HEK293 (cell line): ENCODE data around the gene TMOD2.
A peak's percentile ranks its signal among the peaks of the same experiment; 100 is the strongest.

Experiments used
- INSM2 ChIP-seq: fragments of 450-650 bp; formaldehyde crosslinking; IDR thresholded peaks from 2 replicates; pipeline ENCODE4 v1.5.1; 2016; ENCODE audit warnings: missing biosample characterization, missing genetic modification characterization
- KLF16 ChIP-seq: fragments of 450-650 bp; formaldehyde crosslinking; IDR thresholded peaks from 2 replicates; pipeline ENCODE4 v1.5.1; 2017; ENCODE audit warnings: missing biosample characterization, missing genetic modification characterization
- KLF9 ChIP-seq: fragments of 450-650 bp; formaldehyde crosslinking; IDR thresholded peaks from 2 replicates; pipeline ENCODE4 v1.5.1; 2016; ENCODE audit warnings: missing biosample characterization, missing genetic modification characterization, low read depth
- PBX3 ChIP-seq: sonication (generic); formaldehyde crosslinking; IDR thresholded peaks from 2 replicates; pipeline ENCODE4 v1.8.1; 2022; ENCODE audit warnings: mild to moderate bottlenecking, moderate library complexity, missing genetic modification reagents
- SCRT2 ChIP-seq: fragments of 450-650 bp; formaldehyde crosslinking; IDR thresholded peaks from 2 replicates; pipeline ENCODE4 v1.5.1; 2016; ENCODE audit warnings: missing biosample characterization, missing genetic modification characterization
- ZBTB17 ChIP-seq: fragments of 450-650 bp; formaldehyde crosslinking; IDR thresholded peaks from 2 replicates; pipeline ENCODE4 v1.5.1; 2016; ENCODE audit warnings: missing biosample characterization, missing genetic modification characterization
- ZBTB48 ChIP-seq: fragments of 450-650 bp; formaldehyde crosslinking; IDR thresholded peaks from 2 replicates; pipeline ENCODE4 v1.5.1; 2016; ENCODE audit warnings: missing biosample characterization, missing genetic modification characterization
- ZBTB6 ChIP-seq: fragments of 450-650 bp; formaldehyde crosslinking; IDR thresholded peaks from 2 replicates; pipeline ENCODE4 v1.5.1; 2017; ENCODE audit warnings: missing biosample characterization, missing genetic modification characterization
- ZBTB8A ChIP-seq: fragments of 450-650 bp; formaldehyde crosslinking; IDR thresholded peaks from 2 replicates; pipeline ENCODE4 v1.5.1; 2016; ENCODE audit warnings: missing biosample characterization, missing genetic modification characterization
- ZNF19 ChIP-seq: fragments of 450-650 bp; formaldehyde crosslinking; IDR thresholded peaks from 2 replicates; pipeline ENCODE4; 2016; ENCODE audit warnings: missing biosample characterization, missing genetic modification characterization, low read depth
- ZNF302 ChIP-seq: fragments of 450-650 bp; formaldehyde crosslinking; IDR thresholded peaks from 2 replicates; pipeline ENCODE4 v1.5.1; 2016; ENCODE audit warnings: missing biosample characterization, missing genetic modification characterization, low read depth
- ZNF335 ChIP-seq: fragments of 450-650 bp; formaldehyde crosslinking; conservative IDR thresholded peaks from 2 replicates; pipeline ENCODE4 v1.5.1; 2016; ENCODE audit warnings: missing biosample characterization, missing genetic modification characterization
- ZNF37A ChIP-seq: fragments of 450-650 bp; IDR thresholded peaks from 2 replicates; pipeline ENCODE4 v1.5.1; 2018; ENCODE audit warnings: missing biosample characterization, missing genetic modification characterization
- ZNF600 ChIP-seq: fragments of 450-650 bp; formaldehyde crosslinking; IDR thresholded peaks from 2 replicates; pipeline ENCODE4 v1.5.1; 2016; ENCODE audit warnings: missing biosample characterization, missing genetic modification characterization
- ZNF791 ChIP-seq: fragments of 450-650 bp; formaldehyde crosslinking; IDR thresholded peaks from 2 replicates; pipeline ENCODE4 v1.5.1; 2016; ENCODE audit warnings: missing biosample characterization, missing genetic modification characterization
- ZSCAN5A ChIP-seq: fragments of 450-650 bp; formaldehyde crosslinking; IDR thresholded peaks from 2 replicates; pipeline ENCODE4 v1.5.1; 2016; ENCODE audit warnings: missing biosample characterization, missing genetic modification characterization
- TF ChIP-seq, protein P1 (sequence below): fragments of 450-650 bp; formaldehyde crosslinking; IDR thresholded peaks from 2 replicates; pipeline ENCODE4; 2016; ENCODE audit warnings: missing biosample characterization, missing genetic modification characterization
- TF ChIP-seq, protein P2 (sequence below): fragments of 450-650 bp; formaldehyde crosslinking; optimal IDR thresholded peaks from 2 replicates; pipeline ENCODE3; 2016; ENCODE audit warnings: missing biosample characterization, mild to moderate bottlenecking, missing genetic modification characterization
- TF ChIP-seq, protein P3 (sequence below): fragments of 450-650 bp; formaldehyde crosslinking; IDR thresholded peaks from 2 replicates; pipeline ENCODE4 v1.5.1; 2016; ENCODE audit warnings: missing biosample characterization, missing genetic modification characterization
- TF ChIP-seq, protein P4 (sequence below): fragments of 450-650 bp; formaldehyde crosslinking; IDR thresholded peaks from 2 replicates; pipeline ENCODE4 v1.5.1; 2016; ENCODE audit warnings: missing biosample characterization, missing genetic modification characterization, borderline replicate concordance

Gene TMOD2

GRCh38 chr15:51736751-51737521 lies 14.5 kb upstream of the TMOD2 start (continued):
- TF ChIP-seq, protein P1, sequence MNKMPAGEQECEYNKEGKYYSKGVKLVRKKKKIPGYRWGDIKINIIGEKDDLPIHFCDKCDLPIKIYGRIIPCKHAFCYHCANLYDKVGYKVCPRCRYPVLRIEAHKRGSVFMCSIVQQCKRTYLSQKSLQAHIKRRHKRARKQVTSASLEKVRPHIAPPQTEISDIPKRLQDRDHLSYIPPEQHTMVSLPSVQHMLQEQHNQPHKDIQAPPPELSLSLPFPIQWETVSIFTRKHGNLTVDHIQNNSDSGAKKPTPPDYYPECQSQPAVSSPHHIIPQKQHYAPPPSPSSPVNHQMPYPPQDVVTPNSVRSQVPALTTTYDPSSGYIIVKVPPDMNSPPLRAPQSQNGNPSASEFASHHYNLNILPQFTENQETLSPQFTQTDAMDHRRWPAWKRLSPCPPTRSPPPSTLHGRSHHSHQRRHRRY (tag by site-specific recombination) = no peak
- TF ChIP-seq ZBTB17 (peak; percentile 92), KLF16 (tag by site-specific recombination) (no peak), ZSCAN5A (tag by site-specific recombination) (no peak), INSM2 (tag by site-specific recombination) (no peak), KLF9 (tag by site-specific recombination) (0 out of 2 replicates have a peak, but pooled peaks have one; percentile 29), ZBTB8A (0 out of 2 replicates have a peak, but pooled peaks have one; percentile 6), SCRT2 (tag by site-specific recombination) (peak; percentile 91), ZNF600 (tag by site-specific recombination) (0 out of 2 replicates have a peak, but pooled peaks have one; percentile 42), ZBTB48 (tag by site-specific recombination) (0 out of 2 replicates have a peak, but pooled peaks have one; percentile 22), ZBTB6 (tag by site-specific recombination) (no peak), ZNF37A (tag by site-specific recombination) (no peak), PBX3 (CRISPR knock-in tag) (no peak; the same call in 1 of the 2 replicates), ZNF791 (no peak), ZNF302 (tag by site-specific recombination) (no peak), ZNF19 (no peak), ZNF335 (tag by site-specific recombination) (peak; percentile 60)
- TF ChIP-seq, protein P2, sequence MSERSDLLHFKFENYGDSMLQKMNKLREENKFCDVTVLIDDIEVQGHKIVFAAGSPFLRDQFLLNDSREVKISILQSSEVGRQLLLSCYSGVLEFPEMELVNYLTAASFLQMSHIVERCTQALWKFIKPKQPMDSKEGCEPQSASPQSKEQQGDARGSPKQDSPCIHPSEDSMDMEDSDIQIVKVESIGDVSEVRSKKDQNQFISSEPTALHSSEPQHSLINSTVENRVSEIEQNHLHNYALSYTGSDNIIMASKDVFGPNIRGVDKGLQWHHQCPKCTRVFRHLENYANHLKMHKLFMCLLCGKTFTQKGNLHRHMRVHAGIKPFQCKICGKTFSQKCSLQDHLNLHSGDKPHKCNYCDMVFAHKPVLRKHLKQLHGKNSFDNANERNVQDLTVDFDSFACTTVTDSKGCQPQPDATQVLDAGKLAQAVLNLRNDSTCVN (tag by site-specific recombination) = no peak
- TF ChIP-seq, protein P3, sequence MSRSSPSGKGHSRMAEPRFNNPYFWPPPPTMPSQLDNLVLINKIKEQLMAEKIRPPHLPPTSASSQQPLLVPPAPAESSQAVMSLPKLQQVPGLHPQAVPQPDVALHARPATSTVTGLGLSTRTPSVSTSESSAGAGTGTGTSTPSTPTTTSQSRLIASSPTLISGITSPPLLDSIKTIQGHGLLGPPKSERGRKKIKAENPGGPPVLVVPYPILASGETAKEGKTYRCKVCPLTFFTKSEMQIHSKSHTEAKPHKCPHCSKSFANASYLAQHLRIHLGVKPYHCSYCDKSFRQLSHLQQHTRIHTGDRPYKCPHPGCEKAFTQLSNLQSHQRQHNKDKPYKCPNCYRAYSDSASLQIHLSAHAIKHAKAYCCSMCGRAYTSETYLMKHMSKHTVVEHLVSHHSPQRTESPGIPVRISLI = no peak
- TF ChIP-seq, protein P4, sequence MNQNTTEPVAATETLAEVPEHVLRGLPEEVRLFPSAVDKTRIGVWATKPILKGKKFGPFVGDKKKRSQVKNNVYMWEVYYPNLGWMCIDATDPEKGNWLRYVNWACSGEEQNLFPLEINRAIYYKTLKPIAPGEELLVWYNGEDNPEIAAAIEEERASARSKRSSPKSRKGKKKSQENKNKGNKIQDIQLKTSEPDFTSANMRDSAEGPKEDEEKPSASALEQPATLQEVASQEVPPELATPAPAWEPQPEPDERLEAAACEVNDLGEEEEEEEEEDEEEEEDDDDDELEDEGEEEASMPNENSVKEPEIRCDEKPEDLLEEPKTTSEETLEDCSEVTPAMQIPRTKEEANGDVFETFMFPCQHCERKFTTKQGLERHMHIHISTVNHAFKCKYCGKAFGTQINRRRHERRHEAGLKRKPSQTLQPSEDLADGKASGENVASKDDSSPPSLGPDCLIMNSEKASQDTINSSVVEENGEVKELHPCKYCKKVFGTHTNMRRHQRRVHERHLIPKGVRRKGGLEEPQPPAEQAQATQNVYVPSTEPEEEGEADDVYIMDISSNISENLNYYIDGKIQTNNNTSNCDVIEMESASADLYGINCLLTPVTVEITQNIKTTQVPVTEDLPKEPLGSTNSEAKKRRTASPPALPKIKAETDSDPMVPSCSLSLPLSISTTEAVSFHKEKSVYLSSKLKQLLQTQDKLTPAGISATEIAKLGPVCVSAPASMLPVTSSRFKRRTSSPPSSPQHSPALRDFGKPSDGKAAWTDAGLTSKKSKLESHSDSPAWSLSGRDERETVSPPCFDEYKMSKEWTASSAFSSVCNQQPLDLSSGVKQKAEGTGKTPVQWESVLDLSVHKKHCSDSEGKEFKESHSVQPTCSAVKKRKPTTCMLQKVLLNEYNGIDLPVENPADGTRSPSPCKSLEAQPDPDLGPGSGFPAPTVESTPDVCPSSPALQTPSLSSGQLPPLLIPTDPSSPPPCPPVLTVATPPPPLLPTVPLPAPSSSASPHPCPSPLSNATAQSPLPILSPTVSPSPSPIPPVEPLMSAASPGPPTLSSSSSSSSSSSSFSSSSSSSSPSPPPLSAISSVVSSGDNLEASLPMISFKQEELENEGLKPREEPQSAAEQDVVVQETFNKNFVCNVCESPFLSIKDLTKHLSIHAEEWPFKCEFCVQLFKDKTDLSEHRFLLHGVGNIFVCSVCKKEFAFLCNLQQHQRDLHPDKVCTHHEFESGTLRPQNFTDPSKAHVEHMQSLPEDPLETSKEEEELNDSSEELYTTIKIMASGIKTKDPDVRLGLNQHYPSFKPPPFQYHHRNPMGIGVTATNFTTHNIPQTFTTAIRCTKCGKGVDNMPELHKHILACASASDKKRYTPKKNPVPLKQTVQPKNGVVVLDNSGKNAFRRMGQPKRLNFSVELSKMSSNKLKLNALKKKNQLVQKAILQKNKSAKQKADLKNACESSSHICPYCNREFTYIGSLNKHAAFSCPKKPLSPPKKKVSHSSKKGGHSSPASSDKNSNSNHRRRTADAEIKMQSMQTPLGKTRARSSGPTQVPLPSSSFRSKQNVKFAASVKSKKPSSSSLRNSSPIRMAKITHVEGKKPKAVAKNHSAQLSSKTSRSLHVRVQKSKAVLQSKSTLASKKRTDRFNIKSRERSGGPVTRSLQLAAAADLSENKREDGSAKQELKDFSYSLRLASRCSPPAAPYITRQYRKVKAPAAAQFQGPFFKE (tag by site-specific recombination) = no peak
